ENCODE results near the gene TCF20.
A peak's percentile ranks its signal among the peaks of the same experiment; 100 is the strongest.

DNA sequence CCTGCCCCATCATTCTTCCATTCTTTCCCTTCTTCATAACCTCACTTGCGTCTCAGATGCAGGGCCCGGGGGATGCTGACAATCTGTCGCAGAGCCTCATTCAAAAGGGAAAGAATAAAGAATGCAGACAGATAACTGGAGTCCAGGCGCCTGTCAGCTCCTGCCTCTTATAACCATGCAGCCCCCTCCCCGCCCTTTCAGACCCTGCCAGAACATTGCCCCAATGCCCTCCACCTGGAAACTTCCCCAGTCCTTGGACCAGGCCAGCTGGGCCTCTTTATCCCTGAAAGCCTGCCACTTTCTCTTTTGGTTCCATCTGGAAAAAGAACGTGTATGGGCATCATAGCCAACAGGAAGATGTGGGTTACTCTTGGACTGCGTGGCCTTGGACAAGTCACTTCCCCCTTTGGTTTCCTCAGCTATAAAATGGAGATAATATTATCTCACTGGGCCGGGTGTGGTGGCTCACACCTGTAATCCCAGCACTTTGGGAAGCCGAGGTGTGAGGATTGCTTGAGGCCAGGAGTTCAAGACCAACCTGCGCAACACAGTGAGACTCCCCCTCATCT, 2.1 kb upstream of the TCF20 start:
- TF ChIP-seq, protein P1, sequence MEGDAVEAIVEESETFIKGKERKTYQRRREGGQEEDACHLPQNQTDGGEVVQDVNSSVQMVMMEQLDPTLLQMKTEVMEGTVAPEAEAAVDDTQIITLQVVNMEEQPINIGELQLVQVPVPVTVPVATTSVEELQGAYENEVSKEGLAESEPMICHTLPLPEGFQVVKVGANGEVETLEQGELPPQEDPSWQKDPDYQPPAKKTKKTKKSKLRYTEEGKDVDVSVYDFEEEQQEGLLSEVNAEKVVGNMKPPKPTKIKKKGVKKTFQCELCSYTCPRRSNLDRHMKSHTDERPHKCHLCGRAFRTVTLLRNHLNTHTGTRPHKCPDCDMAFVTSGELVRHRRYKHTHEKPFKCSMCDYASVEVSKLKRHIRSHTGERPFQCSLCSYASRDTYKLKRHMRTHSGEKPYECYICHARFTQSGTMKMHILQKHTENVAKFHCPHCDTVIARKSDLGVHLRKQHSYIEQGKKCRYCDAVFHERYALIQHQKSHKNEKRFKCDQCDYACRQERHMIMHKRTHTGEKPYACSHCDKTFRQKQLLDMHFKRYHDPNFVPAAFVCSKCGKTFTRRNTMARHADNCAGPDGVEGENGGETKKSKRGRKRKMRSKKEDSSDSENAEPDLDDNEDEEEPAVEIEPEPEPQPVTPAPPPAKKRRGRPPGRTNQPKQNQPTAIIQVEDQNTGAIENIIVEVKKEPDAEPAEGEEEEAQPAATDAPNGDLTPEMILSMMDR (IDR thresholded peaks at IDR 0.05; ENCODE audit: insufficient read depth, low read length) = no peak
- TF ChIP-seq, protein P2, sequence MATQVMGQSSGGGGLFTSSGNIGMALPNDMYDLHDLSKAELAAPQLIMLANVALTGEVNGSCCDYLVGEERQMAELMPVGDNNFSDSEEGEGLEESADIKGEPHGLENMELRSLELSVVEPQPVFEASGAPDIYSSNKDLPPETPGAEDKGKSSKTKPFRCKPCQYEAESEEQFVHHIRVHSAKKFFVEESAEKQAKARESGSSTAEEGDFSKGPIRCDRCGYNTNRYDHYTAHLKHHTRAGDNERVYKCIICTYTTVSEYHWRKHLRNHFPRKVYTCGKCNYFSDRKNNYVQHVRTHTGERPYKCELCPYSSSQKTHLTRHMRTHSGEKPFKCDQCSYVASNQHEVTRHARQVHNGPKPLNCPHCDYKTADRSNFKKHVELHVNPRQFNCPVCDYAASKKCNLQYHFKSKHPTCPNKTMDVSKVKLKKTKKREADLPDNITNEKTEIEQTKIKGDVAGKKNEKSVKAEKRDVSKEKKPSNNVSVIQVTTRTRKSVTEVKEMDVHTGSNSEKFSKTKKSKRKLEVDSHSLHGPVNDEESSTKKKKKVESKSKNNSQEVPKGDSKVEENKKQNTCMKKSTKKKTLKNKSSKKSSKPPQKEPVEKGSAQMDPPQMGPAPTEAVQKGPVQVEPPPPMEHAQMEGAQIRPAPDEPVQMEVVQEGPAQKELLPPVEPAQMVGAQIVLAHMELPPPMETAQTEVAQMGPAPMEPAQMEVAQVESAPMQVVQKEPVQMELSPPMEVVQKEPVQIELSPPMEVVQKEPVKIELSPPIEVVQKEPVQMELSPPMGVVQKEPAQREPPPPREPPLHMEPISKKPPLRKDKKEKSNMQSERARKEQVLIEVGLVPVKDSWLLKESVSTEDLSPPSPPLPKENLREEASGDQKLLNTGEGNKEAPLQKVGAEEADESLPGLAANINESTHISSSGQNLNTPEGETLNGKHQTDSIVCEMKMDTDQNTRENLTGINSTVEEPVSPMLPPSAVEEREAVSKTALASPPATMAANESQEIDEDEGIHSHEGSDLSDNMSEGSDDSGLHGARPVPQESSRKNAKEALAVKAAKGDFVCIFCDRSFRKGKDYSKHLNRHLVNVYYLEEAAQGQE (IDR thresholded peaks at IDR 0.05; ENCODE audit: insufficient replicate concordance, low read depth) = no peak
- no peak for TF ChIP-seq POLR2AphosphoS5 (IDR thresholded peaks at IDR 0.05; ENCODE audit: low read depth)
- peak; percentile 84 for TF ChIP-seq SPI1 (IDR thresholded peaks at IDR 0.05; ENCODE audit: borderline replicate concordance, low read depth)
